ENCODE data around the gene XK. TPM values are rescaled to one million over a fixed set of nuclear protein-coding genes. Genes with fewer than 3 reads are reported as not detected.

Gene XK
- polyA plus RNA-seq, 1 donor = 12.3 TPM

- H3K27me3 ChIP-seq (ENCODE audit: control insufficient read depth, insufficient read depth, low read length) = no peaks in the 10 kb centered on the region
- 100% methylated on average over 1 of the region's 1 CpG for WGBS (ENCODE audit: insufficient coverage, low lambda C conversion rate)
- peaks cover 19% of the 10 kb centered on the region for H3K4me1 ChIP-seq (ENCODE audit: control insufficient read depth, insufficient read depth, low read length)
- H3K9me3 ChIP-seq (ENCODE audit: control insufficient read depth, low read depth, low read length) = no peaks in the 10 kb centered on the region
- no peak for DNase-seq
- no peak overlapping the region for H3K27ac ChIP-seq (ENCODE audit: low read length)
- no peaks in the 10 kb centered on the region for H3K36me3 ChIP-seq (ENCODE audit: control insufficient read depth, insufficient read depth, low read length)
- no peak overlapping the region for H3K4me3 ChIP-seq (ENCODE audit: low read length)
These were observed 7.8 kb upstream of the XK start for GRCh38 chrX:37677765-37678164.

GRCh38 chrX:37678574-37678973 lies 7.0 kb upstream of the XK start:
- H3K27me3 ChIP-seq (ENCODE audit: control insufficient read depth, insufficient read depth, low read length) = no peaks in the 10 kb centered on the region
- no peak overlapping the region for H3K4me3 ChIP-seq (ENCODE audit: low read length)
- H3K27ac ChIP-seq (ENCODE audit: low read length) = no peak overlapping the region
- H3K4me1 ChIP-seq (ENCODE audit: control insufficient read depth, insufficient read depth, low read length) = peaks cover 19% of the 10 kb centered on the region
- H3K36me3 ChIP-seq (ENCODE audit: control insufficient read depth, insufficient read depth, low read length) = no peaks in the 10 kb centered on the region
- WGBS (ENCODE audit: insufficient coverage, low lambda C conversion rate) = no CpG with 5 or more reads among the region's 1 CpG
- H3K9me3 ChIP-seq (ENCODE audit: control insufficient read depth, low read depth, low read length) = no peaks in the 10 kb centered on the region
- peak in 1 of 2 donors; percentile 31 for DNase-seq

GRCh38 chrX:37679230-37679629 lies 6.4 kb upstream of the XK start:
- Histone ChIP-seq H3K4me3 (ENCODE audit: low read length) (no peak overlapping the region), H3K27me3 (ENCODE audit: control insufficient read depth, insufficient read depth, low read length) (no peaks in the 10 kb centered on the region), H3K4me1 (ENCODE audit: control insufficient read depth, insufficient read depth, low read length) (peaks cover 19% of the 10 kb centered on the region), H3K9me3 (ENCODE audit: control insufficient read depth, low read depth, low read length) (no peaks in the 10 kb centered on the region), H3K27ac (ENCODE audit: low read length) (peak overlapping the region; percentile 54), H3K36me3 (ENCODE audit: control insufficient read depth, insufficient read depth, low read length) (no peaks in the 10 kb centered on the region)
- WGBS (ENCODE audit: insufficient coverage, low lambda C conversion rate) = no CpG with 5 or more reads among the region's 1 CpG
- DNase-seq = no peak

GRCh38 chrX:37679888-37680287 lies 5.7 kb upstream of the XK start:
- H3K27ac ChIP-seq (ENCODE audit: low read length) = peak overlapping the region; percentile 54
- no peaks in the 10 kb centered on the region for H3K27me3 ChIP-seq (ENCODE audit: control insufficient read depth, insufficient read depth, low read length)
- H3K4me1 ChIP-seq (ENCODE audit: control insufficient read depth, insufficient read depth, low read length) = peaks cover 19% of the 10 kb centered on the region
- no CpG with 5 or more reads among the region's 1 CpG for WGBS (ENCODE audit: insufficient coverage, low lambda C conversion rate)
- H3K36me3 ChIP-seq (ENCODE audit: control insufficient read depth, insufficient read depth, low read length) = no peaks in the 10 kb centered on the region
- DNase-seq = peak; percentile 47 to 62
- no peaks in the 10 kb centered on the region for H3K9me3 ChIP-seq (ENCODE audit: control insufficient read depth, low read depth, low read length)
- no peak overlapping the region for H3K4me3 ChIP-seq (ENCODE audit: low read length)

- Histone ChIP-seq H3K27ac (ENCODE audit: low read length) (peak overlapping the region; percentile 72), H3K9me3 (ENCODE audit: control insufficient read depth, low read depth, low read length) (no peaks in the 10 kb centered on the region), H3K27me3 (ENCODE audit: control insufficient read depth, insufficient read depth, low read length) (no peaks in the 10 kb centered on the region), H3K4me3 (ENCODE audit: low read length) (no peak overlapping the region), H3K4me1 (ENCODE audit: control insufficient read depth, insufficient read depth, low read length) (peaks cover 11% of the 10 kb centered on the region), H3K36me3 (ENCODE audit: control insufficient read depth, insufficient read depth, low read length) (no peaks in the 10 kb centered on the region)
- peak in 1 of 2 donors; percentile 15 for DNase-seq
These were observed 1.2 kb upstream of the XK start for GRCh38 chrX:37684426-37684825.

- Histone ChIP-seq H3K27me3 (ENCODE audit: control insufficient read depth, insufficient read depth, low read length) (no peaks in the 10 kb centered on the region), H3K36me3 (ENCODE audit: control insufficient read depth, insufficient read depth, low read length) (no peaks in the 10 kb centered on the region), H3K9me3 (ENCODE audit: control insufficient read depth, low read depth, low read length) (no peaks in the 10 kb centered on the region), H3K27ac (ENCODE audit: low read length) (peak overlapping the region; percentile 72), H3K4me3 (ENCODE audit: low read length) (peak overlapping the region; percentile 19), H3K4me1 (ENCODE audit: control insufficient read depth, insufficient read depth, low read length) (peaks cover 7% of the 10 kb centered on the region)
- WGBS (ENCODE audit: insufficient coverage, low lambda C conversion rate) = no CpG with 5 or more reads among the region's 3 CpGs
- peak; percentile 34 to 76 for DNase-seq
These were observed 618 bp upstream of the XK start for GRCh38 chrX:37684973-37685372.

- Histone ChIP-seq H3K4me3 (ENCODE audit: low read length) (peak overlapping the region; percentile 53), H3K27ac (ENCODE audit: low read length) (peak overlapping the region; percentile 82), H3K27me3 (ENCODE audit: control insufficient read depth, insufficient read depth, low read length) (no peaks in the 10 kb centered on the region), H3K9me3 (ENCODE audit: control insufficient read depth, low read depth, low read length) (no peaks in the 10 kb centered on the region), H3K36me3 (ENCODE audit: control insufficient read depth, insufficient read depth, low read length) (no peaks in the 10 kb centered on the region), H3K4me1 (ENCODE audit: control insufficient read depth, insufficient read depth, low read length) (peaks cover 5% of the 10 kb centered on the region)
- WGBS (ENCODE audit: insufficient coverage, low lambda C conversion rate) = no CpG with 5 or more reads among the region's 9 CpGs
- DNase-seq = no peak
These were observed 891 bp downstream of the XK start for GRCh38 chrX:37686369-37686995.

- WGBS (ENCODE audit: insufficient coverage, low lambda C conversion rate) = no CpG with 5 or more reads among the region's 3 CpGs
These were observed 1.4 kb downstream of the XK start for GRCh38 chrX:37686996-37687395.

GRCh38 chrX:37690119-37690518 lies 4.5 kb downstream of the XK start:
- Histone ChIP-seq H3K9me3 (ENCODE audit: control insufficient read depth, low read depth, low read length) (no peaks in the 10 kb centered on the region), H3K27me3 (ENCODE audit: control insufficient read depth, insufficient read depth, low read length) (no peaks in the 10 kb centered on the region), H3K4me1 (ENCODE audit: control insufficient read depth, insufficient read depth, low read length) (peaks cover 5% of the 10 kb centered on the region), H3K27ac (ENCODE audit: low read length) (no peak overlapping the region), H3K4me3 (ENCODE audit: low read length) (no peak overlapping the region), H3K36me3 (ENCODE audit: control insufficient read depth, insufficient read depth, low read length) (peaks cover 2% of the 10 kb centered on the region)
- DNase-seq = no peak

More at GRCh38 chrX:37686996-37687395, 1.4 kb downstream of the XK start:
- H3K9me3 ChIP-seq (ENCODE audit: control insufficient read depth, low read depth, low read length) = no peaks in the 10 kb centered on the region
- no peaks in the 10 kb centered on the region for H3K27me3 ChIP-seq (ENCODE audit: control insufficient read depth, insufficient read depth, low read length)
- no peaks in the 10 kb centered on the region for H3K36me3 ChIP-seq (ENCODE audit: control insufficient read depth, insufficient read depth, low read length)
- DNase-seq = no peak
- H3K4me1 ChIP-seq (ENCODE audit: control insufficient read depth, insufficient read depth, low read length) = peaks cover 5% of the 10 kb centered on the region
- no peak overlapping the region for H3K4me3 ChIP-seq (ENCODE audit: low read length)
- H3K27ac ChIP-seq (ENCODE audit: low read length) = no peak overlapping the region

- no CpG with 5 or more reads among the region's 3 CpGs for WGBS (ENCODE audit: insufficient coverage, low lambda C conversion rate)
- peaks cover 2% of the 10 kb centered on the region for H3K36me3 ChIP-seq (ENCODE audit: control insufficient read depth, insufficient read depth, low read length)
- H3K9me3 ChIP-seq (ENCODE audit: control insufficient read depth, low read depth, low read length) = no peaks in the 10 kb centered on the region
- no peak overlapping the region for H3K27ac ChIP-seq (ENCODE audit: low read length)
- no peaks in the 10 kb centered on the region for H3K4me1 ChIP-seq (ENCODE audit: control insufficient read depth, insufficient read depth, low read length)
- no peak overlapping the region for H3K4me3 ChIP-seq (ENCODE audit: low read length)
- no peaks in the 10 kb centered on the region for H3K27me3 ChIP-seq (ENCODE audit: control insufficient read depth, insufficient read depth, low read length)
- no peak for DNase-seq
These were observed 7.3 kb downstream of the XK start for GRCh38 chrX:37692918-37693317.

GRCh38 chrX:37697169-37697760 lies 11.7 kb downstream of the XK start:
- Histone ChIP-seq H3K9me3 (ENCODE audit: control insufficient read depth, low read depth, low read length) (no peaks in the 10 kb centered on the region), H3K27me3 (ENCODE audit: control insufficient read depth, insufficient read depth, low read length) (no peaks in the 10 kb centered on the region), H3K4me3 (ENCODE audit: low read length) (no peak overlapping the region), H3K4me1 (ENCODE audit: control insufficient read depth, insufficient read depth, low read length) (no peaks in the 10 kb centered on the region), H3K36me3 (ENCODE audit: control insufficient read depth, insufficient read depth, low read length) (peaks cover 2% of the 10 kb centered on the region), H3K27ac (ENCODE audit: low read length) (no peak overlapping the region)
- no peak for DNase-seq
- 100% methylated on average over 1 of the region's 1 CpG for WGBS (ENCODE audit: insufficient coverage, low lambda C conversion rate)
